OCI-LY3 (cell line): ENCODE results near the gene MSMP.

ENCODE experiments used
- EZH2phosphoT487 ChIP-seq: fragments of 200-600 bp; shearing (Covaris generic); IDR thresholded peaks from 2 replicates; pipeline ENCODE4 v1.6.1; 2018; ENCODE audit warnings: antibody characterized with exemption, mixed run types, low read depth
- TF ChIP-seq, protein P1 (sequence below): fragments of 200-600, 300-600 bp; sonication (generic); IDR thresholded peaks from 2 replicates; pipeline ENCODE4 v1.5.1; 2014; ENCODE audit warnings: antibody characterized with exemption, low read length, low read depth

DNA sequence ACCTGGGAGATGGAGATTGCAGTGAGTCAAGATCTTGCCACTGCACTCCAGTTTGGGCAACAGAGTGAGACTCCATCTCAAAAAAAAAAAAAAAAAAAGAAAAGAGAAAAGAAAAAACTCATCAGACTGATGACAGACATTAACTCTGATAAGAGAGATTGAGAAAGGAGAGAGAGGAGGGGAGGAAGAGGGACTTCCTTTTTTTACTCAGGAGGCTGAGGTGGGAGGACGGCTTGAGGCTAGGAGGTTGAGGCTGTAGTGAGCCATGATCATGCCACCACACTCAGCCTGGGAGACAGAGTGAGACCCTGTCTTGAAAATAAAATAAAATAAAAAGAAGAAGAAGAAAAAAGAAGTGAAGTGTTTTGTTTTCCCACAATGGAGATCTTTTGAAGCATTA is 9.7 kb upstream of the MSMP start:
- TF ChIP-seq, protein P1, sequence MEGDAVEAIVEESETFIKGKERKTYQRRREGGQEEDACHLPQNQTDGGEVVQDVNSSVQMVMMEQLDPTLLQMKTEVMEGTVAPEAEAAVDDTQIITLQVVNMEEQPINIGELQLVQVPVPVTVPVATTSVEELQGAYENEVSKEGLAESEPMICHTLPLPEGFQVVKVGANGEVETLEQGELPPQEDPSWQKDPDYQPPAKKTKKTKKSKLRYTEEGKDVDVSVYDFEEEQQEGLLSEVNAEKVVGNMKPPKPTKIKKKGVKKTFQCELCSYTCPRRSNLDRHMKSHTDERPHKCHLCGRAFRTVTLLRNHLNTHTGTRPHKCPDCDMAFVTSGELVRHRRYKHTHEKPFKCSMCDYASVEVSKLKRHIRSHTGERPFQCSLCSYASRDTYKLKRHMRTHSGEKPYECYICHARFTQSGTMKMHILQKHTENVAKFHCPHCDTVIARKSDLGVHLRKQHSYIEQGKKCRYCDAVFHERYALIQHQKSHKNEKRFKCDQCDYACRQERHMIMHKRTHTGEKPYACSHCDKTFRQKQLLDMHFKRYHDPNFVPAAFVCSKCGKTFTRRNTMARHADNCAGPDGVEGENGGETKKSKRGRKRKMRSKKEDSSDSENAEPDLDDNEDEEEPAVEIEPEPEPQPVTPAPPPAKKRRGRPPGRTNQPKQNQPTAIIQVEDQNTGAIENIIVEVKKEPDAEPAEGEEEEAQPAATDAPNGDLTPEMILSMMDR = no peak
- no peak for TF ChIP-seq EZH2phosphoT487
